DMS153 treated with DMSO at 0.1 percent for 48 hours (cell line): ENCODE measurements around the gene RPS4Y1.

Source experiments
- DNase-seq: peaks from one replicate; lab custom pipeline; 2025; ENCODE audit not compliant: unreplicated experiment; lab: John Stamatoyannopoulos, UW

The RPS4Y1 gene

DNA sequence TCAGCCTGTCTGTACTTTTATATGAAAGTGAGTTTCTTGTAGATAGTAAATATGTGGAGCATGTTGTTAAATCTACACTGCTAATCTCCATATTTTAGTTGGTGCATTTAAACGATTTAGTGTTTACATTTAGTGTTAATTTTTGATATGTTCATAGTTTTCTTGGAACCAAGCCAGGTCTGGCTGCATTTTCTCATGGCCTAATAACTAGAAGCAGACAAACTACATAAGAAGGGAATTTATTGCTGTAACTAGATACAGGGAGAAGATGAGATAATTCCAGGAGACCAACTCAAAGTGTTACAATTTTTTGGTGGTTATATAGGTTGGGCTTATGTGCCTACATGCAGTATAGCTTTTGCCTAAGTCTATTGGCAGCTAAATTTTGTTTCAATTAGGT is 32.8 kb downstream of the RPS4Y1 start:
- no peak for DNase-seq

DNA sequence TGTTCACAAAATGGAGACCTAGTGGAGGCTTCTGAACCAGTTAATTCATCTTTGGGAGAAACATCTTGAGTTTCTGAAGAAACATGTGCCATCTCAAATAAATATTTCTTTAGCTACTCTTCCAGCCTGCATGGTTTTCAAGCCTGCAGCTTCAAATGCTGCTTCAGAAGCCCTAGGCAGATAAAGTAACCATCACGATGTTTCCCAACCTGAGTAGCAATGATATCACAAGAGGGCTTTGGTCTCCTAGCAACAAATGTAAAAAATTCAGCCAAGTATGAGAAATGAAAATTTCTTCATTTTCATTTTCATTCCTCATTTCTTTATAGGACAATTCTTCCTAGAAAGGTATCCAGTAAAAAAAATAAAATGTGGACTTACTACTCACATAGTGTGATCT is 42.2 kb downstream of the RPS4Y1 start:
- DNase-seq = no peak

DNA sequence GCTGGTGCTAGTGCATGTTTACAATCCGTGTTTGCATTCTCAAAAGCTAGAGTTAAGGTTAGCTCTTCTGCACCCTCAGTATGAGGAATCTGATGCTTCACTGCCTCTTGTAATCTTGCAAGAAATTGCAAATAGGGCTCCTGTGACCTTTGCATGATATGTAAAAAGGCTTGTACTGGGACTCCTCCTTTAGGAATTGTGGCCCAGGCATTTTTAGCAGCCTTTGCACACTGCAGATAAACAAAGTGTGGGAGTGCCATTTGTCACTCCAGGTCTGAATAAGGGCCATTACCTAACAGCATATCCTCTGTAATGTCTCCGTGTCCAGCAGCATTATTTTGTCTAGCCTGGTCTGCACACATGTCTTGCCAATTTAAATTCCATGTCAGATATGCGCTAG is 44.5 kb downstream of the RPS4Y1 start:
- DNase-seq = no peak

DNA sequence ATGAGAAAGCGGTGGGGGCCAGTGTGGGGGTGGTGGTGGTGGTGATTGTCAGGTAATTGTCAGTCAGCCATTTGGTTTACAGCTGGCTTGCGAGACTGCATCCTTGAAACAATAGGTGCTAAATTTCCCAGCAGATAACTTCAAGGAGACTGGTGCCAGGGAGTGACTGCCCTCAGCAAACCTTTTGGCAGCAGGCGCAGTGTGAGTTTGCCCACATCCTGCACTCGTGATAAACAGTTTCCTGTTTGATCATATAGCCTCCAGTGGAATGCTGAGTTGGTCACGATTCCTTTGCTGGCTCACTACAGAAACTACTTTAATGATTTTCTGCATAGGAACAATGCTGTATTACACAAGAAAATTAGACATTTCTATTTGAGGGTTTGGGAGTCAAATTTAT is 46.0 kb downstream of the RPS4Y1 start:
- no peak for DNase-seq

DNA sequence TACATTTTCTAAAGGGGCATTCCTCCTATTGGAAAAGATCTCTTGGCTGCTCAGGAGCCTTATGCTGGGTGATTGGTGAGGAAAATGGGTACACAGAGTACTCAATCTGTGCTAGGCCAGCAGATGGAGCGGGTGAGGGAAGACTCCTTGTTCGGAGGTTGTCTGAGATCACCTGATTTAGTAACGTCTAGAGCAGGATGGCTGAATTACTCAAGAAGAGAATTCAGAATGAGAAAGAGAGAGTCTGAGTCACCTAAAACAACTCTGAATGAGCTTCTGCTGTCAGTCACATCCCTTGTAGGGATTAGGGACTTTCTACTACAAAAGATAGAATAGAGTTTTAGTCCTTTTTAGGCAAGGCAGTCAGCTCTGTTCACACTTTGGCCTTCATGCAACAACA is 46.6 kb downstream of the RPS4Y1 start:
- DNase-seq = no peak

DNA sequence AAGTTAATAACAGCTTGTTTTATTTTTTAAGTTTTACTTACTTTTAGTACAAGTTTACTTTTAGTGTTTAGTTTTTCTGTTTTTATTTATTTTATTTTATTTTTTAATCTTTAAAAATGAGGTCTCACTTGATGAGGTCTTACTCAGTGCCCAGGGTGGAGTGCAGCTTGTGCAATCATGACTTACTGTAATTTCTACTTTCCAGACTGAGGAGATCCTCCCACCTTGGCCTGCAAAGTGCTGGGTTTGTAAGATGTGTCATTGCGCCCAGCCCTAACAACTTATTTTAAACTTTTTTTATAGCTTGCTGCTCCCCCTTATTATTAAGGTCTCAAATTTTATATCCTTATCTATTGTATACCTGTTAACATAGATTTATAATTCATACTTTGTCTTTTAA is 52.1 kb downstream of the RPS4Y1 start:
- DNase-seq = no peak

DNA sequence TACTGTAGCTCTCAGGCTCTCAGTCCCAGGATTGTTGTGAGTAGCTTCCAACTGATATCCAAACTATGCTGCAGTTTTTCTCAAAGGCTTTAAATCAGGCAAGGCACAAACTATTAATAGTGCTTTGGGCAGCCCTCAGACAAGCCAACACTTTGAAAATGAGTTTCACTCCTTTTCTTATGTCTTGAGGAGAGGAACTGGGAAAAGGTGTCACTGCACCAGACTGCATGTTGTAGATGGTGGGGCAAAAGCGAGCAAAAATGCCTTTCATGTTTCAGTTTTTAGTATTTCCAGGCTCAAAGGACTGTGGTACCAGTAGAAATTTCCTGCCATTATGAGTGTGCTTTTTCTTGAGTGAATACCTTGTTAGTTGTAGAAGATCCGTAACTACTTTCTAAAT is 54.6 kb downstream of the RPS4Y1 start:
- DNase-seq = no peak

DNA sequence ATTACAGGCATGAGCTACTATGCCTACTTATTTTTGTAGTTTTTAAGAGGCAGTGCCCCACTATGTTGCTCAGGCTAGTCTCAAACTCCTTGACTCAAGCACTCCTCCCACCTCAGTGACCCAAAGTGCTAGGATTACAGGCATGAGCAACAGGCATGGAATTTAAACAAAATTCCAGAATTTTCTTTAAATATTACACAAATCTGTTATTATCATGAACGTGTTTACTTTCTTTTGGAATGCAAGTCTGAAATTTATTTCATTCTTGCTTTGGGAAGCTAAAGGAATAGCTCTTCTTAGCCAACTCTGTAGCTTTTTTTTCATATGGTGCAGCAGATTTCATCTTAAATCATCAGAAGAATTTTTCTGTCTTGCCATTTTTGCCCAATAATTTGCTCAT is 66.0 kb downstream of the RPS4Y1 start:
- no peak for DNase-seq

DNA sequence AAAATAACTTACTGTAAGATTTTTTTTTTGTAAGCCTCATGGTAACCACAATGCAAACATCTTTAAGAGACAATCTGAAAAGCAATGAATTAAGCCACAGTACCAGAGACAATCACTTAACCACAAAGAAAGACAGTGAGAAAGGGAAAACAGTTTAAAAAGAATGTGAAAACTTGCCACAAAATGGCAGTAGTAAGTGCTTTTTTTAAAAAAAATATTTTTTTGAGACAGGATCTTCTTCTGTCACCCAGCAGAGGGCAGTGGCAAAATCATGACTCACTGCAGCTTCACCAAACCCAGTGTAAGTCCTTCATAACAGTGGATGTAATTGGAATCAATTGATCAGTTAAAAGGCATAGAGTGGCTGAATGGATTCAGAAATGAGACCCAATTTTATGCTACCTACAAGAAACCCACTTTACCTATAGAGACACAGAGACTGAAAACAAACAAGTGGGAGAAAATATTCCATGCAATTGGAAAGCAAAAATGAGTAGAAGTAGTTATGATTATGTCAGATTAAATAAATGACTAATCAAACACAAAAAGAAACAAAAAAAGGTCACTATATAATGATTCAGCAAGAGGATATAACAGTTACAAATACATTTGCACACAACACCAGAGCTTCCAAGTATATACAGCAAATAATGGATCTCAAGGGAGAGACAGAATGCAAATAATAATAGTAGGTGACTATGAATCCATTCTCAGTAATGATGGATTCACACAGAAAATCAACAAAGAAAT is 71.8 kb downstream of the RPS4Y1 start:
- no peak for DNase-seq
